Ascending aorta (tissue), 2 donors: ENCODE measurements around the gene JAZF1. TPM values are rescaled to one million over a fixed set of nuclear protein-coding genes. Genes with fewer than 3 reads are reported as not detected.

ENCODE experiments used
- DNase-seq, 2 donors: peaks; one replicate each; pipeline ENCODE4 v3.0.0-alpha.2; 2019; ENCODE audit warnings: low spot score in 2 of 2
- H3K27ac ChIP-seq, 2 donors: fragments of 200-600 bp; sonication (generic); one replicate each; pipeline ENCODE4 v1.5.1; 2016 to 2017; ENCODE audit warnings: mild to moderate bottlenecking in 1 of 2
- H3K27me3 ChIP-seq: fragments of 200-600 bp; sonication (generic); one replicate; pipeline ENCODE4 v1.5.1; 2017
- H3K36me3 ChIP-seq, 2 donors: fragments of 200-600 bp; sonication (generic); one replicate each; pipeline ENCODE4 v1.5.1; 2016
- H3K4me1 ChIP-seq, 2 donors: fragments of 200-600 bp; sonication (generic); one replicate each; pipeline ENCODE4 v1.5.1; 2016 to 2017; ENCODE audit warnings: mild to moderate bottlenecking in 1 of 2
- H3K4me3 ChIP-seq, 2 donors: fragments of 200-600 bp; sonication (generic); one replicate each; pipeline ENCODE4 v1.5.1; 2016 to 2017; ENCODE audit warnings: mild to moderate bottlenecking in 1 of 2
- H3K9me3 ChIP-seq, 2 donors: fragments of 200-600 bp; sonication (generic); one replicate each; pipeline ENCODE4 v1.5.1; 2016
- intact Hi-C: fragments of 100-400 bp; cut with DNase I; formaldehyde crosslinking; loops from one replicate; pipeline ENCODE4 v1.15.1; 2023
- total RNA-seq: library from RNA; depleted of rRNA; stranded (reverse); fragments of >200 nt; gene quantifications from one replicate; pipeline ENCODE4 v1.1.0, GENCODE V29; 2016
- TF ChIP-seq, protein P1 (sequence below), 3 experiments: fragments of 200-600 bp in 2 of 3; fragments of 450-650 bp in 1 of 3; sonication (generic) in 2 of 3; IDR thresholded peaks; one replicate each; pipeline ENCODE4 v1.5.1; 2016 to 2019; ENCODE audit warnings: antibody characterized with exemption in 3 of 3, mild to moderate bottlenecking in 1 of 3, moderate library complexity in 1 of 3

JAZF1 gene
- total RNA-seq, 1 donor from 2014 or later = 37.7 TPM

DNA sequence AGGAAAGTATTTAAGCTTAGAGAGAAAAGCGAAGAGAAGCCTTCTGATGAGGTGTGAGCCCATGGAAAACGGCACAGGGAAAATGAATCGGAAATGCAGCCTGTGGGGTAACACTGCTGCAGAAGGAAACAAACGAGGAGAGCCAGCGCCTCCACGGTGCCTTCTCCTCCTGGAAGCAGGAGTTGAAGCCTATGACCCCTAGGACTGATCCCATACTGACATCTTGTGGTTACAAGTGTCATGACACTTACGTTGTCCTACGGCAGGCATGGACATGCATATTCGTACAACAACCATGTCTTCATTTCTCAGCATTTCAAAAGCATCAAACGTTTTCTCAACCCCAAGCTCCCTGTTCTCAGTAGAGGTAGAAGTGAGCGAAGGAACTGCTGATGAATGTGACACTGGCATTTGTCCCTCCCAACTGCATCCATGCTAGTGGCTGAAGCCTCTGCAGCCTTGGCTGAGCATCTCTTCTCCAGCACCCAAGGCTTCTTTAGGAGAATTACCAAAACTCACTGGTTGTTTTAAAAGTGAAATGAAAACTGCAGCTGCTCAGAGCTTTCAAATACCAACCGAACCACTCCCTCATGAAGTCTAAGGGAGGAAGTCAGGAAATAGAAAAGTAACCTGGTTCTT lies 160.2 kb downstream of the JAZF1 start:
- Histone ChIP-seq H3K36me3 (no peaks in the 10 kb centered on the region), H3K4me3 (no peak overlapping the region), H3K9me3 (no peaks in the 10 kb centered on the region), H3K27me3 (no peaks in the 10 kb centered on the region), H3K4me1 (peaks cover 5 to 12% of the 10 kb centered on the region in 2 donors), H3K27ac (no peak overlapping the region)
- peak in 1 of 2 donors; percentile 71 for DNase-seq
- TF ChIP-seq, protein P1, sequence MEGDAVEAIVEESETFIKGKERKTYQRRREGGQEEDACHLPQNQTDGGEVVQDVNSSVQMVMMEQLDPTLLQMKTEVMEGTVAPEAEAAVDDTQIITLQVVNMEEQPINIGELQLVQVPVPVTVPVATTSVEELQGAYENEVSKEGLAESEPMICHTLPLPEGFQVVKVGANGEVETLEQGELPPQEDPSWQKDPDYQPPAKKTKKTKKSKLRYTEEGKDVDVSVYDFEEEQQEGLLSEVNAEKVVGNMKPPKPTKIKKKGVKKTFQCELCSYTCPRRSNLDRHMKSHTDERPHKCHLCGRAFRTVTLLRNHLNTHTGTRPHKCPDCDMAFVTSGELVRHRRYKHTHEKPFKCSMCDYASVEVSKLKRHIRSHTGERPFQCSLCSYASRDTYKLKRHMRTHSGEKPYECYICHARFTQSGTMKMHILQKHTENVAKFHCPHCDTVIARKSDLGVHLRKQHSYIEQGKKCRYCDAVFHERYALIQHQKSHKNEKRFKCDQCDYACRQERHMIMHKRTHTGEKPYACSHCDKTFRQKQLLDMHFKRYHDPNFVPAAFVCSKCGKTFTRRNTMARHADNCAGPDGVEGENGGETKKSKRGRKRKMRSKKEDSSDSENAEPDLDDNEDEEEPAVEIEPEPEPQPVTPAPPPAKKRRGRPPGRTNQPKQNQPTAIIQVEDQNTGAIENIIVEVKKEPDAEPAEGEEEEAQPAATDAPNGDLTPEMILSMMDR (IDR thresholded peaks at IDR 0.05) = peak; percentile 75 to 88 (median 85)
- intact Hi-C loops = loop anchor here (5.0 kb wide), 1 partner anchor 818 kb away; the partner anchor contains the start of gene HOXA13

DNA sequence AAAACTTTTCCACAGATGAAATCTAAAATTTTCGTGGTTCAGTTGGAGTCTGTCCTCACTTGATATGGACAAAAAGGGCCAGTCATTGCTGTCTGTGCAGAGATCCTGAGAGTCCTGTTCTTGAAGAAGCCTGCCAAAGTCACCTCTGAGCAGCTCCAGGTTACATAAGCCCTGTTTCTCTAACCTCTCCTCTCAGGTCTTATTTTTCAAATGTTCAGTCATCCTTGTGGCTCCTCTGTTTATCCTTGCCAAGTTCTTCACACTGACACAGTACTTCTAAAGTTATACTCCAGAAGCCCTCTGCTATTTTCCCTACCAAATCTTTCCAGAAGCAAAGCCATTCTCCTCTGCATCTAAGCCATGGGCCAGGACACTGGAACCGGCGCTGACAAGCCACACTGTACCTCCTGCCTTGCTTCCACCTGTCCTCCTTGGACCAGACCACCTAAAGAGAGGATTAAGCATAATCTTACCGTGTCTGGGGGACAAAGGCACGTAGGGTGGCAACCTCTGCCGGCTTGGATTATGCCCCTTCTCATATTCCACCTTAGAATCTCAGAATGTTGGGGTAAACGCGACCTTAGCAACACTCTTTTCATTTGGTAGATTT lies 161.6 kb downstream of the JAZF1 start:
- TF ChIP-seq, protein P1 (IDR thresholded peaks at IDR 0.05) = no peak
- no peak overlapping the region for H3K4me3 ChIP-seq
- H3K36me3 ChIP-seq = no peaks in the 10 kb centered on the region
- intact Hi-C loops = no loop called here
- no peaks in the 10 kb centered on the region for H3K9me3 ChIP-seq
- H3K27ac ChIP-seq = no peak overlapping the region
- peaks cover 5 to 12% of the 10 kb centered on the region in 2 donors for H3K4me1 ChIP-seq
- no peaks in the 10 kb centered on the region for H3K27me3 ChIP-seq
- DNase-seq = no peak

DNA sequence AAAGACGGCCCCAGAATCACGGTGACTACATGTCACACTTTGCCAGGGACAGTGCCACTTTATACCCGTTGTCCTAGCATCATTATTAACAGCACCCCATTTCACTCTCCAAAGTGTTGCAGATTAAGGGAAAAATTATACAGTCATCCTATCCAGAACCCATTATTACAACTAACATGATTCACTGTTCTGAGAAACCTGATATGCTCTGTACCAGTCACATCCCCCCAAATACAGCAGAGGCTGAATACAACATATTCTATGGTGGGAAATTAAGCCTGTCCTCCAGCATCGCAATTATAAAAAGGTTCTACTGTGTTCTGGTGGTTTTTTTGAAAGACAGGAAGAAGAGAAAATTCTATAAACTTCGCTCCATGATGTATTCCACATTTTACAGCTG lies 162.1 kb downstream of the JAZF1 start:
- intact Hi-C loops = no loop called here
- TF ChIP-seq, protein P1 (IDR thresholded peaks at IDR 0.05) = no peak
- Histone ChIP-seq H3K4me3 (no peak overlapping the region), H3K27me3 (no peaks in the 10 kb centered on the region), H3K4me1 (peaks cover 5 to 12% of the 10 kb centered on the region in 2 donors), H3K9me3 (no peaks in the 10 kb centered on the region), H3K27ac (no peak overlapping the region), H3K36me3 (no peaks in the 10 kb centered on the region)
- DNase-seq = no peak

DNA sequence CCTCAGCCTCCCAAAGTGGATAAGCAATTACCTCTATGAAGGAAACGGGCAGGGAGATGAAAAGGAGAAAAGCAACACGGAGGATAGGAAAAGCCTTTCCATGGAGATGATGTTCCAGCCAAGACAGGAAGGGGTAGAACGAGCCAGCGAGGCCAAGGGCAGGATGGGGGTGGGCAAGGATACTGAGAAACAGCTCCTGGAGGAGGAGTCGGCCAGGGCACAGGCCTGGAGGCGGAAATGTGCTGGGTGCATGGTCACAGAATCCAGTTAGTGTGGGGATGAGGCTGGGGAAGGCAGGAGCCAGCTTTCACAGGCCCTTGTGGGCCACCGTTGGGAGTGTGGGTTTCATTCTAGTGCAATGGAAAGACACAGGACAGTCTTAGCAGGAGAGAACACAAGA lies 162.6 kb downstream of the JAZF1 start:
- no peaks in the 10 kb centered on the region for H3K9me3 ChIP-seq
- H3K4me1 ChIP-seq = peaks cover 5 to 12% of the 10 kb centered on the region in 2 donors
- no peak overlapping the region for H3K27ac ChIP-seq
- no peak for DNase-seq
- intact Hi-C loops = no loop called here
- H3K4me3 ChIP-seq = no peak overlapping the region
- TF ChIP-seq, protein P1 (IDR thresholded peaks at IDR 0.05) = no peak
- H3K36me3 ChIP-seq = no peaks in the 10 kb centered on the region
- H3K27me3 ChIP-seq = no peaks in the 10 kb centered on the region

DNA sequence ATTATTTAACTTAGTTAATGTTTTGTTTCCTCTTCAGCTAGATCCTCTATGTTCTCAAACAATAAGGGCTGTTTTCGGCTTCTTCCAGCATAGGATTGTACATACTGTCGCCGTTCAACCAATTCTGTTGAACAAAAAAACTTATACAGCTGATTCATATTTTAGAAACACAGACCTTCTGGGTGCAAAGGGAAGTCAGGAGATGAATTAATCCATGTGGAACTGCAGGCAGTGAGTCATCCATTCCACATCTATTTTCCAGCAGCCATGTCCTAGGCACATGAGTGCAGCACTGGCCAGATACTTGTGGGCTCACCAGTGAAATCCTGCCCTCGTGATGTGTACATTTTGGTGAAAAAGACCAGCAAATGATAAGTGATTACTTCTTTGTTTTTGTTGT lies 163.2 kb downstream of the JAZF1 start:
- TF ChIP-seq, protein P1 (IDR thresholded peaks at IDR 0.05) = no peak
- Histone ChIP-seq H3K27me3 (no peaks in the 10 kb centered on the region), H3K4me3 (no peak overlapping the region), H3K27ac (no peak overlapping the region), H3K9me3 (no peaks in the 10 kb centered on the region), H3K4me1 (peaks cover 5 to 12% of the 10 kb centered on the region in 2 donors), H3K36me3 (no peaks in the 10 kb centered on the region)
- no peak for DNase-seq
- intact Hi-C loops = no loop called here
